NCI-H146 treated with DMSO at 0.1 percent for 48 hours (cell line): ENCODE measurements around the gene HERPUD2.
"Not testable (repeated sequence)": the region's sequence is repeated elsewhere in the genome, so short reads cannot be mapped to it uniquely, and the experiment has no call there.

Experiments used
- DNase-seq: peaks from one replicate; lab custom pipeline; 2025; ENCODE audit not compliant: unreplicated experiment; lab: John Stamatoyannopoulos, UW

Gene HERPUD2

GRCh38 chr7:35623381-35623780, 71.6 kb downstream of the HERPUD2 start:
- peak; percentile 24 for DNase-seq

DNA sequence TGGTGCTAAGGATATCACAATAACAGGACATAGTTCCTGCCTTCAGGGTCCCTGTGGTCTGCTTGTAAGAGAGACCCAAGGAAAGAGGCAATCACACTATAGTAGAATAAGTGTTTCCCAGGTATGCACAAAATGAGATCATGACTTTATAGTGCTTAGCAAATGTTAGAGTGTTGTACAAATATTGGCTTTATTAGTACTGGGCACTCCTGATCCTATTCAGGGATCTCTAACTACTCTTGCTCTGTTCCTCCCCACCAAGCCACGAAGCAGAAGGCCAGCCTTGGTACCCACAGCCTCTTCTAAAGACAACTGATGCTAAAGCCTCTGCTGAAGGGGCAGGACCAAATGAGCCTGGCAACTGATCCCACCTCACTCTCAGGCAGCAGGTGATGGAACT, 75.1 kb downstream of the HERPUD2 start:
- no peak for DNase-seq

- DNase-seq: no peak
Measured at GRCh38 chr7:35617041-35617440, 77.9 kb downstream of the HERPUD2 start.

DNA sequence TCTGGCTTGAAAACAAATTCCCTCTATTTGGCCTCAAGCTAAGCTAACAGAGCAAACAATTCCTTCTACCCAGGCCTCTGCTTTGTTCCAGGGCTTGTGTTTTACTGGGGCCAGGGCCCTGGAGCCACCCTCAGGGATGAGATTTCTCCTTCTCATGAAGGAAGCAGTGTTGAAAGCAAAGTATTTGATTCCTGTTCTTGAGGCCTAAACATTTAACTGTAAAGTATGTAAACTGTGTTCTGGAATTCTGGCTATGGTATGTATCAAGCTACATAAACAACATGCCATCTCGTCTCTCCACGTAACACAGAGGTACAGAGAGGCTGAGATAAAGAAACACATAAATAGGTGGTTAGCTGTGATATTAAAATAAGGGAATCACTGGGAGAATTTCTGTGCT, 81.8 kb downstream of the HERPUD2 start:
- DNase-seq: peak; percentile 82

GRCh38 chr7:35605760-35606159, 89.2 kb downstream of the HERPUD2 start:
- DNase-seq: no peak

GRCh38 chr7:35604595-35604994, 90.3 kb downstream of the HERPUD2 start:
- no peak for DNase-seq

DNA sequence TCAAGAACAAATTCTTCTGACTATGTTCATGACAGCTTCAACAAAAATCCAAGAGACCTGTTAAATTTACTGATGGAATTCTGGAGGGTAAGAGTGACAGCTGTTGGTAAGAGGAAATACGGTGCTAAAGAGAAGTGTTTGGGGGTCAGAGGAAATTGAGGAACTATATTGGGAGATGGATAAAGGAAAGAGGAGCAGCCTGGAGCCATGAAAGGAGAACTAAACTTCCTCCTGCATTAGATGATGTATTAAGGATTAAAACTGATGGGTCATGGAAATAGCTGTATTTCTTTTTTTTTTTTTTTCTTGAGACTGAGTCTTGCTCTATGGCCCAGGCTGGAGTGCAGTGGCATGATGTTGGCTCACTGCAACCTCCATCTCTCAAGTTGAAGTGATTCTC, 95.3 kb downstream of the HERPUD2 start:
- DNase-seq: no peak

DNA sequence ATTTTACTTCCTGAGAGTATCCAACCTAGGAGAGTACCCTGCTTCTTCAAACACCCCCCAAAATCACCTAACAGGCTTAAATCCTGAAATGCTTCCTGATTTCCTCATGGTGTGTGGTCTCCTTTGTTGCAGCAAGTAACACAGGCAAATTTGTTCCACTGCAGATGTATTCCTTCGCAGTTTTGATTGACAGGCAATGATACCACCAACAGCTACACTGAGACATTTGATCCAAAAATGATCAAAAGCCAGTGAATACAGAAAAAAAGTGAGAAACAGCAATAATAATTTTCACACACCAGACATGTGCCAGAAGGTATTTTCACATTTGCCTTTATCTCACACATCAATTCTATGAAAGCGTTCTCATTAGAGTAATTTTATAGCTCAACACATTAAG, 95.9 kb downstream of the HERPUD2 start:
- DNase-seq: no peak

DNA sequence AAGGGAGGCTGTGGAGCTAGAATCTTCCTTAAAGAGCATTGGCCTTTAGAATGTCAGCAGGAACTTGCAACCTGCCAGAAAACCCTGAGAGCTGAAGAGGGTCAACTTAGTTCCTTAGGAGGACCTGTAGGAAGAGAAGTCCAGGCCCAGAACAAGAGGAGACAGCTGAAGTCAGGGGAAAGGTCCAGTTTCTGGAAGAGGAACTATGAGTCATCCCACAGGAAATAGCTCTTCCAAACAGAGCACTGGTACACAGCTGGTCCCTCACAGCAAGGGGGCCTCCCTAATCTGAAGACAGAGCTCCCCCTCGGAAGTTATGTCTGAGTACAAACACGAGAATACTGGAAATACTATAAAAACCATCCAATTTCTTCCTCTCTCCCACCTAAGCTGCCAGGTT, 98.9 kb downstream of the HERPUD2 start:
- DNase-seq: no peak

DNA sequence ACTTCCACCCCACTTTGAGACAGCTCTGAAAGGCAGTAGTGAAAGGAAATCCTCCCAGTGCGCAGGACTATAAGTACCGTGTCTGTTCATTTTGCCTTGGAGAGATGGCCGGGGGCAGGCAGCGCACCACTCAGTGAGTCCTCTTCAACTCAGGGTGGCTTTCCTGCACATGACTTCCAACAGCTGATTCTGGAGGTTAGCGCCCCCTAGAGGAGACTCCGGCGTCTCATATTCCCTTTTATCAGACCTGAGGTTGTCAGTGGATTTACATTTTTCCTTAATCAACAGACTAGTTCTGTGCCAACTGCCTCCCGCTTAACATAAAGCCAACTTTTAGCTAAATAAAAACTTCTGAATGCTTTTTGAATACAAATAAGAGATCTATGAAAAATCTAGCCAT, 101.0 kb downstream of the HERPUD2 start:
- no peak for DNase-seq

DNA sequence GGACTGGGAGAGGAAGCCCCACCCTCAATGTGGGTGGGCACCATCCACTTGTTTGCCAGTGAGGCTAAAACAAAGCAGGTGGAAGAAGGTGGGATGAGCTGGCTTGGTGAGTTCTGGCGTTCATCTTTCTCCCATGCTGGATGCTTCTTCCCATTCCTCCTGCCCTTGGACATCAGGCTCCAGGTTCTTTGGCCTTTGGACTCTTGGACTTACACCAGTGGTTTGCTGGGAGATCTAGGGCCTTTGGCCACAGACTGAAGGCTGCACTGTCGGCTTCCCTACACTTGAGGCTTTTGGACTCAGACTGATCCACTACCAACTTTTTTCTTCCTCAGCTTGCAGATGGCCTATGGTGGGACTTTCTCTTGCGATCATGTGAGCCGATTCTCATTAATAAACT, 106.3 kb downstream of the HERPUD2 start:
- DNase-seq: no peak

- no peak for DNase-seq
Measured at GRCh38 chr7:35584990-35585389, 109.9 kb downstream of the HERPUD2 start.

GRCh38 chr7:35584533-35584932, 110.4 kb downstream of the HERPUD2 start:
- DNase-seq: not testable (repeated sequence)
